ENCODE data around the gene MLLT3.
A peak's percentile ranks its signal among the peaks of the same experiment; 100 is the strongest.

The MLLT3 gene

DNA sequence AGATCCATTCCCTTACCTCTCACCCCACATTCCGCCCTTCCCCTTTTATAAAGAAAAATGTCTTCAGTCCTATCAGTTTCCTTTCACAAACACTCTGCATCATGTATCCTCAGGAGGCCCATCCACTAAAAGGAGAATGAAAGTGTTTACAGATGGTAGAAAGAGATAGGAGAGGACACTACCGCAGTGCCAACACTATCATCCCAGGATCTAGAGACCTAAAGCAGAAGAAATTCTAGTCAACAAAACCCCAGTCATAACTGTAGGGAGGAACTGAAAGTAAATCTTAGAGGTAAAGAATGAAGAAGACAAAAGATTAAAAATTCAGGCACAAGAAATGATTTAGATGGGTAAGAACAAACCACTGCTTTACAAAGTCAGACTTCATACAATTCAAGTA is 114.1 kb downstream of the MLLT3 start:
- DNase-seq, result peak; percentile 22

DNA sequence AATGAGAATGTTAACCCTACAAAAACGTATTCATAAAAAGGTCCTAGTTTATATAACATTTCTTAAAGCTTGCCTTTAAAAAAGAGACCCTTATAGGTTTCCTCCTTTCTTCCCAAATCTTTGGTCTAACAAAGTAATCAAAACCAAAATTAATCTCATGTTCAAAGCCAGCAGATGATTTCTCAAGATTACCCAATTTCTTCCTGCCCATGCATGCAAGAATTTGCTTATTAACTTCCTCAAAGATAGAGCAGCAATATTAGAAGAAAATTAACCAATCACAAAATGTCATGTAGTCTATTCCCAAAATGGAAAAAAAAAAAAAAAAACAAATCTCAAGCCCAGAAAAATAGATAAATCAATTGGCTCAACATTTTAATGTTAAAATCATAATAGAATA is 114.9 kb downstream of the MLLT3 start:
- DNase-seq, result peak; percentile 51

DNA sequence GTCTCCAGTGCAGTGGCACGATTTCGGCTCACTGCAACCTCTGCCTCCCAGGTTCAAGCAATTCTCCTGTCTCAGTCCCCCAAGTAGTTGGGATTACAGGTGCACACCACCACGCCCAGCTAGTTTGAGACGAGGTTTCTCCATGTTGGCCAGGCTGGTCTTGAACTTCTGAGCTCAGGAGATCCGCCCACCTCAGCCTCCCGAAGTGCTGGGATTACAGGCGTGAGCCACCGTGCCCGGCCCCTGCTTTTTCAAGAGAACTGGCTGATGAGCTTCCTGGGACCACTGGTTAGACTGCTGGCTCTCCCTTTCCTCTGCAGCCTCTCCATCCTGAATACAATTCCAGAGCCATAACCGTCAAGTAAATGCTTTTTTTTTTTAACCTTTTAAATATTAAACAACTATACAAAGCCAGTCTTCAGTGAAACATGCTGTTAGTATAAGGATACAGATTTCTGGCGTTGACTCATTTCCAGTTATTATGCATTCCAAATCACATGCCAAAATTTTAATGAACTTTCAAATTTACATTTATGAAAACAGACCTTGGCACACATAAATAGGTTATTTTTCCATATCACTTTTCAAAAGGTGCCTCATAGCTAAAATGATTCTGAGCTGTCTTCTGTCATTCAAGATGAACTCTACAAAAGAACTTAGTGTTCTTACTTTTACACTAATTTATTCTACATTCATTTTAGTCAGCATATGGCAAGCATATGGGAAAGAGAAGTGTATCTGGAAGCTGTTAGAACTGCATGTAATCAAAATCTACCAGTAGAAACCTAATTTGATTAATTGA is 116.0 kb downstream of the MLLT3 start:
- DNase-seq, result no peak

DNA sequence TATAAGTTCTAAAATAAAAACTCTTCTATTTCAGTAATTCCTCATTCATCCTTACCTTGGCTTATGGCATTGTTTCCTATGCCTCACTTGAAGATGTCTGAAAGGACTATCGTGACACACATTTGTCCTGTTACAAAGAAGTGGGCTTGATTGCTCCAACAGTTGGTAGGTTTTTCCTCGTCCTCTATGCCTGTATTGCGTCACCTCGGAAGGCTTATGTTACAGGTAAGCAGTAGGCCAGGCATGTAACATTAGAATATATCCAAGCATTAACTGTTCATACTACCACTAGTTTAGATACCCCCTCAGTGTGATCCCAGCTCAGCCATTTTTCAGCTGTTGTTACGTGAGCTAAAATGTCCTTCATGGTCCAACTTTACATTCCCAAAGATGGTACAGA is 116.7 kb downstream of the MLLT3 start:
- DNase-seq, result no peak

DNA sequence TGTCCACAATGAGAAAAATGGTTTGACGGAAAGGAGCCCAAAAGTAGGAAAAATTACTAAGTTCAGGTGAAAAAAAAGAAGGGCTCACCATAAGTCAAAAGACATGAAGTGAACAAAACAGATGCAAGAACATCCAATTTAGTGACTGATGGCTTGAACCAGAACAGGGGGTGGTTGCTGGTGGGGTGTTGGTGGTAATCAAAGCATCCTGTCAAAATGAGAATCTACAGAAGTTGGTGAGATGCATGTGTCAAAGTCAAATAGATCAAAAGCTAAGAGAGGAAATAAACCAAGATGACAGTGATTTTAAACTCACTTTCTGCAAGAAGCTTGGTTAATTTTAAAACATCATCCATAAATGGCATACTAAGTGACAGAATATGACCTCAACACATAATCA is 117.4 kb downstream of the MLLT3 start:
- DNase-seq, result no peak

DNA sequence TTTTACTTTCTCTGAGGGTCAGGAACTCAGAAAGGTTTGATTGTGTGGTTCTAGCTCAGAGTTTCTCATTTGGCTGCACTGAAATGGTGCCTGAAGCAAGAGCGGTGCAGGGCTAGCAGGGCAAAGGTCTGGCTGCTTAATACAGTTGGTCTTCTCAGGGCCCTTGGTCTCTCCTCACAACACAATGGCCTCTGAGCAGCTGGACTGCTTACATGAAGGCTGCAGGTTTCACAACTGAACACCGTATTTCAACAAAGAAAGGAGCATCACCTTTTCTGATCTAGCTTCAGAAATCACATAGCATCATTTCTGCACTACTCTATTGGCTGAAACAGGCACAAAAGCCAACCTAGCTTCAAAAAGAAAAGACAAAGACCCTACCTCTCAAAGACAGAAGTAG is 122.2 kb downstream of the MLLT3 start:
- DNase-seq, result no peak

DNA sequence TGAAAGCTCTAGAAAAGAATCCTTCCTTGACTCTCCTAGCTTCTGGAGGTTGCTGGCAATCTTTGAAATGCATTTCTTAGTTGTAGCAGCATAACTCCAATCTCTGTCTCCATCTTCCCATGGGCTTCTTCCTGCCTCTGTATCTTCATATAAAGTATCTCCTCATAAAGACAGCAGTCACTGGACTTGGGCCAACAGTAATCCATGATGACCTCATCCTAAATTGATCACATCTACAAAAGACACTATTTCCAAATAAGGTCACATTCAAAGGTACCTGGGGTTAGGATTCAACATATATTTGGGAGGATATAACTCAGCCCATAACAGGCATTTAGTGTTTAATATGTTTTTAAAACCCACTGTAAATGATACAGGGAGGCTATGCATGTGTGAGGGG is 123.3 kb downstream of the MLLT3 start:
- DNase-seq, result no peak

DNA sequence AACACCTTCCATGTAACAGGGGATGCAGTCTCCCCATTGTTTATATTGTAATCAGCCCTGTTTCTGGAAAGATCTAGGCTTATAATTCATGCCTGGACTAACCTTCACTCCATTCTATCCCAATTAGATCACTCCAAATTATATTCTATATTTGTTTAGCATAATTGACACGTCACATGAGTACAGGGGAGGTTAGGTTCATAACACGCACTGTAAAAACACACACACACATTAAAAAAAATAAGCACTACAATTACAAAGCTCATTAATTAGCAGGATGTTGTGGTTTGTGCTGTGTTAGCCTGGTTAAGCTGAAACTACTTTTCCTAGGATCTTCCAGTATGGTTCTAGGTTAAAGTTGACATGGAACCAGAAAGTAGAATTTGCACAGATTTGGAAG is 126.0 kb downstream of the MLLT3 start:
- no peak for DNase-seq

DNA sequence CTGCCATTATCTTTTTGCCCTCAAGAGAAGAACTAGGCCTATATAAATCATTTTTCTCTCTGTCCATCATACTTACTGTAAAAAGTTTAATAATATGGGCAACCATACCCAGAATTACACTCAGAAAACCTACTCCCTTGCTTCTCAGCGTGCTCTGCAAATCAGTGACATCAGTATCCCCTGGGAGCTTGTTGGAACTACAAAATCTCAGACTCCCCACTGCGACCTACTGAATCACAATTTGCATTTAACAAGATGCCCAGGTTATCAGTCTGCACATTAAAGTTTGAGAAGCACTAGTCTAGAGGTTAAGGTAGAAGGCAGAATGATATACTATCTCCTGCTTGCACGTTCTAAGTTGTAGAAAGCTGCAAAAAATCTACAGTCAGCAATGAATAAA is 127.2 kb downstream of the MLLT3 start:
- DNase-seq, result no peak

DNA sequence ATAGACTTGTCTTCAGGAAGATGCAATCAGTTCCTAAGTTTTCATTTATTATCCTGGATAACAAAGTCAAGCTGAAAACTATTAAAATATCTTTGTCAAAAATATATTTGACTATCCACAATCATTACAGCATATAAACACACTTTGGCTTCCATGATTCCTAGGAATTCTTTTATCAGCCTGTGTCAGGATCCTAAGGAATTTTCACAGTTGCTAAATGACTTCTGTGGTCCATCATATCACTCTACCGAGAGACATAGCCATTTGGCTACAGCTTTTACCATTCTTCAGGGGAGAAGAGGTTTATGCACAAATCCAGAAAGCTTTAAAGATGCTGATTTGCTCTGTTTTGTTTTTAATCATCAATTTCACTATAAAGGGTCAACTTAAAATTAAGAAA is 128.3 kb downstream of the MLLT3 start:
- DNase-seq, result no peak

DNA sequence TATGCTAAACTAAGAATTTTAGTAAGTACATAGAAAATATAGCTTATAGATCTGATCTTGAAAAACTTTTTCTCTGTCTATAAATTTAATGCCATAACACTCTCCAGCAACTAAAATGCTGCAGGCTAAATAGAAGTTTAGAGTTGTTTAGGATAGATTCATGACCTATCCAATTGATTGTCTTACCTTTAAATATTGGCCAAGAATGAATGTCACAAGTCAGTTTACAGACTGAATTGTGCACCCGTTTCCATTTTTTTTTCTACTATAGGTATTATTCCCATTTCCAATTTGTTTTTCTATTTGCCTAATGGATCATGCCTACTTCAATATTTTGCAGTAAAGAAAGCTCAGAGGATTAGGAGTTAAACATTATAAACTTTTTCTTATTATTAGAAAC is 129.5 kb downstream of the MLLT3 start:
- DNase-seq, result no peak

DNA sequence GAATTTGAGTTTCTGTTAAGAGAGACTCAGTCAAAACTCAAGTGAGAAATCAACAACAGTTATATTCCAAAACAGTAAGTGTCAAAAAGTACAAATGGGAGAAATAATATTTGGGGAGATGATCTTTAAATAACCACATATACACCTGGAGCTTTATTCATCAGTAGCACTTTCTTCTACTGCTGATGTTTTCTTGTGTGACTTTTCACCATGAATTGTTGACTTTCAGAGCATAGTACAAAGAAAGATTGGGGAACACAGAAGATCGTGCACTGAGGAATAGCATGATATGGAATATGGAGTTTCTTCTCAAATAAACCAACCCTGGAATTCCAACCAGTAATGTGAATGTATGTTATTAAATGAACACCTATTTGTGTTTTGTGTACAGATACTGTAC is 130.7 kb downstream of the MLLT3 start:
- DNase-seq, result no peak

DNA sequence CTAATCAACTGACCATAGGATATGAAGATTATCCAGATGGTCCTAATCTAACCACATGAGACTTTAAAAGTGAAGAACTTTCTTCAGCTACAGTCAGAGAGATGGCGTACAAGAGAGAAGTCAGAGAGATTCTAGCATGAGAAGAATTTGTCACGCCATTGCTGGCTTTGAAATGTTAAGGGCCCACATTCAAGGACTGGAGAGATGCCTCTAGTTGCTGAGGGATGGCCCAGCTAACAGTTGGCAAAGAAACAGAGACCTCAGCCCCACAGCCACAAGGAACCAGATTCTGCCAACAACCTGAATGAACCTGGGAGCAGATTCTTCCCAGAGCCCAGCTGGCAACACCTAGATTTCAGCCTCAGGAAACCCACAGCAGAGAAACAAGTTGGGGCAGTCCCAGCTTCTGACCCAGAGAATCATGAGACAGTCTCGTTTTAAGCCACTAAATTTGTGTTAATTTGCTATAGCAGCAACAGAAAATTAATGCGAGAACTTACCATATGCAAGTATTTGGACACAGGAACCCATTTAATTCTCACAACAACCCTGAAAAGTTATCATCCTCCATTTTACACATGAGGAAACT is 132.0 kb downstream of the MLLT3 start:
- no peak for DNase-seq

DNA sequence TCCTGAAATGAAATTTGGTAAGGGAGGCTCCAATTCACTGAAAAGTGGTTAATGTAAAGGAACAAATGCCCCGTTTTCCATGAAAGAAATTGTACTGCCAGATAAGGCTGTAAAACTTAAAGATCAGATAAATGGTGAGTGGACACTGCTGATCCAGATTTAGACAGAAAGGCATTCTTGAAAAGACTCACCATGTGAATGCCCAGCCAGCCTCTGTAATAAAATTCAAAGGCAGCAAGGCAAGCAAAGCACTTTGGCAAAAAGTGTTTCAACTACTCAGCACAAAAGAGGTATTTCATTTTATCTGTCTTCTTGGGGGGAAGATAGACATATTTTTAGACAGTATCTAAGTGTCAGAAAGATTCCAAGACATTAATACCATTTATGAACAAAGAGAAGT is 133.6 kb downstream of the MLLT3 start:
- no peak for DNase-seq

DNA sequence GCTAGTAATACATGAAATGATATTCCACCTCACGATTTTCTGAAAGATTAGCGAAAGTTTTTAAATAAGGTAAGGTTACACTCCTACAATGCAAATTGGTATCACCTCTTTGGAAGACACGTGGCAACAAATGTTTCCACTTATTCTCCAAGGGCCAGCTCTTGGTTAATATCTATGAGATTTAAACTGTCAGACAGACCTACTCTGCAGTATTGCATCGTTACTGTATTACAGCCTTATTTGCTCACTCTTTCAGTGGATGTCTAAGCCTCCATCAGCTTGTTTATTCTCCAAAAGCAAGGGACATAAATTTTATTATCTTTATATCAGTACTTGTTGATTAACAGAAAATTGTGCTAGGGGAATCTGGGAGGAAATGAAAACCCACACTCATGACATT is 135.7 kb downstream of the MLLT3 start:
- no peak for DNase-seq

DNA sequence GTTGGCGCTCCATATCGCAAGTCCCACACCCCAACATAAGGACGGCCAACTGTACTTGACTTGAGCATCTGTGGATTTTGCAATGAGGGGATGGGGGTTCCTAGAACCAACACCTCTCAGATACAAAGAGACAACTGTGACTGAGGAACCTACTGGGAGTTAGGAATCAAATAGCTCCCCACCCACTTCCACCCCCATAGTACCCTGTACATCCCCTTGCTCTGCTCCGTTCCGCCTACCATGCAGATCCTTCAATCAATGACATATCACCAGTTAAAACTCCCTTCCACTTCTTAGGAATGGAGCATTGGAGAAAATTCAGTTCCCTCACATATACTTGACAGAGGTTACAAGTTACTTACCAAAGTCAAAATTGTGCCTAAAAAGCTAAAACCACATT is 140.9 kb downstream of the MLLT3 start:
- DNase-seq, result no peak

DNA sequence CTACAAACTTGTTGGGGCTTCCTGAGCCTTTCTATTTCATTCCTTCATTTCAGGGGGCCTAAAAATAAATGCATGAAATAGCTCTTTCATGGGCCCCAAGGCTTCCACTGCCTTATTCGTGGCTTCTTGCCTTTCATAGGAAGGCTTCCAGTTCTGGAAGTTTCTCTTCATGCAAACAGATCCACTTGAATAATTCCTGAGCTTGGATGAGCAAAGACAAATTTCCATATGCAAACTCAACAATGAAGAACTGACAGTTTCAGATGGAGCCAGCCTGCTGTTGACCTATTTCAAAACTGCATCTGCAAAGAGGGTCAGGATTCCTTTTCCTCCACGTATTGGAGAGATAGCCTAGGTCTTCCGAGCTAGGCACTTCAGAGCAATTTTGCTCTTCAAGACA is 142.1 kb downstream of the MLLT3 start:
- DNase-seq, result no peak

DNA sequence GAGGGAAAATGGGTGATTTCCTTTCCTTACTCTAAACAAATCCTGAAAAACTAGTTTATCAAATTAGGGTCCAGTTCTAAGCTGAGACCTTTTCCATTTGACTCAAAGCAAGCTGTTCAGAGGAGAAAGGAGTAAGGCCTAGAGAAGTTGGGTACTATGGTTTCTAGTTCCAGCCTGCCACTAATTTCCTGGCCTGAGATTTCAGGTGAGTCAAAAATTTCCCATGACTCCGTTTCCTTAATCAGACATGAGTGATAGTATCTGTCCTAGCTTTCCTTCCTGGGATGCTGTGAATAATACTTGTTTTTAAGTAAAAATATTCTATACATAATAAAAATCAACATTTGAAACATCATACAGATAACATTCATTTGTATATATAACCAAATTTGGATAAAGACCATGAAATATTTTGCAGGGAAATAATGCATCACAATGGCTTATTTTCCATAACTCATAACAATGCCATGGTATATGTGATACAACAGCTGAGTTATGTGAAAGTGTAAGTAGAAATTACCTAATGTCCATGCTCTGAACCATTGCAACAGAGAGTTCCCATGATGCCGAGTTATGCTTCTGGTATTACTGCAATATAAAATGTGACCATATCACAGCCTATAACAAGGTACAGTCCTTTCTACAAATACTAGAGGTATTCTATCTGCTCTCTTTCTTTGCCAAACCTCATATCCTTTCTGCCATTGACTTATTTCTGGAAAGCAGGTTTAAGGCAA is 142.7 kb downstream of the MLLT3 start:
- DNase-seq, result no peak

DNA sequence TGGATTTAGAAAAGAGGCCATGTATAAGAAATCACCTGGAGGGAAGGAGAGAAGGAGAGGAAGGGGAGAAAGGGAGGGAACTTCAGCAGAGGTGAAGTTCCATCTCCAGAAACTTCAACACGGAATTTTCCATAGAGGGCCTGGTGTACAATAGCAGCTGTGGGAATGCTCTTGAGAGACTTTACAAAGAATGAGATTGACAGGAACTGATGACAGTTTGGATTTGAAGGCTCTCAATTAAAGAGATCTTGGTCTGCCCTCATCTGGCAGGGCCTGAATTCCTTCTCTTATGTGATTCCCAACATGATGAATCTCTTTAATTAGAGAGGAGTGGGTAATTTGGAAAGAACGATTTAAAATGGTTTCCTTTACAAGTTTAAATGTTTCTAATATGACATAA is 143.5 kb downstream of the MLLT3 start:
- no peak for DNase-seq

DNA sequence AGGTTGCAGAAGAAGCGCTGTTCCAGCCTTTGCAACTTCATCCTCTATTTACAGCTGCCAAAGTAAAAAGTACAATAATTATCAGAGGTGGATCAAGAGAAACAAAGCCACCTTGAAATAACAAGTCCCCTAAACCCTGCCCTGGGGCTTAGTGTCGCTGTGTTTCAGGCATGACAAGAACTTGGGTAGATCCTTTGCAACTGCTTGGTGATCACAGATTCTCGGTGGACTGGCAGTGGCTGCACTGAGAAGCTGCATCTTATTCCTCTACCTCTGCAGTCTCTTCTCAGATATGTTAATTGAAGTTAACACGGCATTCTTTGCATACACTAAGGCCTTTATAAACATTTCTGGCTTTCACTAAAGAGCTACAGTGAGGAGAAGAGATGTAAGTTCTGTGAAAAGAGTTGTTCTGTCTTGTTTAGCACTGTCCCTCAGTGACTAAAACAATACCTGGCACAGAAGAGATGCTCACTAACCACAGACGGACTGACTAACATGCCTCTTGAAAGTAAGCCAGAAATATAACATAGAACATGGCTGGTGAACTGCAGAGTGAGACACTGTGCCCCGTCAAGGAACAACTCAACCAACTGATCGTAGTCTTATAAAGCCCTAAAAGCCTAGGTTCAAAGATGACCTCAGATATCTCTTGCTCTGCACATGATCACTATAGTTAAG is 144.2 kb downstream of the MLLT3 start:
- DNase-seq, result no peak

DNA sequence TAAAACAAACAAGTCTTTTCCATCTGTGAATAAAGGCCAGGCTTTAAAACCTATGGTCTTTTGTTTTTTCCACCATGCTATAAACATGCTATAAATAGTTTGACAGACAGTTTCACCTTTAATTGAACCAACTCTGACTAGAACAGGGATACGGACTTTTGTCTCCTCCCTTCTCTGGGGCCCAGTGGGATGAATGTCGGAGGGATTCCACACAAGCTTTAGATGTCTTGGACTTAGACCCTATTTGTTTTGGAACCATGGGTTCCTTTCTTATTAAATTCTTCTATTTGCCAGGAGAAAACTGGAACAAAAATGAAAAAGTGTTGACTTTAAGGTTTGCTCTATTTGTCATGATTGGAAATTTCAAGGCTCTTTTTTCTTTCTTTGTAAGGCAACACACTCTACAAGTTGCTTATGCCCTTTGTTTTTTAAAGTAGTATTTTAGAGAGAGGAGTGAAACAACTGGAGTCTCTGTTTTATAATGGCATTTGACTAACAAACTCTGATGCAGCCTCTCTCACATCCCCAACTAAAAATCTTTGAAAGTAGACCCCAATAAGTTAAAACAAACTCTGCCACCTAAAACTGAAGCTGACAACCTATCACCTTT is 145.3 kb downstream of the MLLT3 start:
- DNase-seq, result no peak

DNA sequence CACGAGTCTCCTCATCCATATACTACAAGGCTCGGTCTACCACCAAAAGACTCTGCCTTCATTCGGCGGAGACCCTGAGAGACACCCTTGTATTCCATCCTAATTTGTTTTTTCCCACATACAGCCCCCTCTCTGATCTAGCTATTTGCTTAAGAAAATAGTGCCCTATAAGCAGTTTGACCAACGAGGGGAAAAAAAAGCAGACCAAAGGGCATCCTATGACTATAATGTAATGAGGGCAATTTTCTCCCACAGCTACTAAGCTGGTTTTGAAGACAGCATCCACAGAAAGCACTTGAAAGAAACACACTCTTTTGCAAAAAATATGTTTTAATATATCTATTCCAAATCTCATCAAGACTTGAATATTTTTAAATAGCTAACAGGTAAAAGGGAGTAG is 147.8 kb downstream of the MLLT3 start:
- no peak for DNase-seq

DNA sequence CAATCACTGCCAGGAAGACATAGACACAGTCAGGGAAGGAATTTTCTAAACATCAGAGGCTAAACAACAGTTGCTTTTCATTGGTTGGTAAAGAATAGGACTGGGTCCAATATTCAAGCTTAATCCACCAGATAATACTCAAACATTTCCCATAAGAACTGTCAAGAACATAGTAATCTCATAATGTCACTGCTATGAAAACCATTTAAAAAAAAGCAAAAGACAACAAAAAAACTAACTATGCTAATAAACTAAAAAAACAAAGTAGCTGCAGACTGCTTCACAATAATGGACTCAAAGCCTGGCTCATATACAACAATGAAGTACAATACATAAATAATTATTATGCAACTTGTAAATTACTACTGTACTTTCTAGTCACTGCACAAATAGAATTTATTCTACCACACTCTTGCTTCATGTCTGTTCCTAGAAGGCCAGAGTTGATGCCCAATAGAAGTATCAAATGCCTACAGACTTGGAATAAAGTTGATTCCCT is 148.7 kb downstream of the MLLT3 start:
- no peak for DNase-seq

All from GF-D8 (cell line).